Astrocyte of the cerebellum (primary cell): Measurements from ENCODE around the gene ITM2B.

Experiments
- DNase-seq: peaks from one replicate; pipeline ENCODE4 v3.0.0-alpha.2; 2011; ENCODE audit warnings: low read depth
- H3K4me3 ChIP-seq: 2 replicates; pipeline ENCODE4 v1.5.1; 2011; ENCODE audit warnings: mild to moderate bottlenecking, low read depth, low read length, moderate library complexity
- CTCF ChIP-seq: IDR thresholded peaks from 2 replicates; pipeline ENCODE4 v1.5.1; 2012; ENCODE audit warnings: low read length, low read depth, moderate library complexity, mild to moderate bottlenecking; ENCODE audit errors: missing control alignments
- in situ Hi-C: cut with HindIII; loops from 2 replicates; pipeline ENCODE4 v1.10.0; 2017; ENCODE audit warnings: low sequenced_read_pairs

ITM2B gene

GRCh38 chr13:48265217-48265815, 32.3 kb downstream of the ITM2B start:
- in situ Hi-C loops = no loop called here
- no peak for DNase-seq
- H3K4me3 ChIP-seq = no peak overlapping the region
- no peak for TF ChIP-seq CTCF

GRCh38 chr13:48266150-48266549, 33.1 kb downstream of the ITM2B start:
- no peak for TF ChIP-seq CTCF
- DNase-seq = no peak
- H3K4me3 ChIP-seq = no peak overlapping the region
- in situ Hi-C loops = no loop called here

GRCh38 chr13:48266701-48267639, 34.0 kb downstream of the ITM2B start:
- H3K4me3 ChIP-seq = no peak overlapping the region
- no peak for DNase-seq
- in situ Hi-C loops = no loop called here
- no peak for TF ChIP-seq CTCF

GRCh38 chr13:48268019-48268418, 35.0 kb downstream of the ITM2B start:
- DNase-seq = no peak
- H3K4me3 ChIP-seq = no peak overlapping the region
- TF ChIP-seq CTCF = no peak
- in situ Hi-C loops = no loop called here

- no peak overlapping the region for H3K4me3 ChIP-seq
- in situ Hi-C loops = no loop called here
- DNase-seq = no peak
- no peak for TF ChIP-seq CTCF
Measured at GRCh38 chr13:48273346-48273745, 40.3 kb downstream of the ITM2B start.

GRCh38 chr13:48275507-48275906, 42.5 kb downstream of the ITM2B start:
- in situ Hi-C loops = no loop called here
- DNase-seq = no peak
- no peak for TF ChIP-seq CTCF
- H3K4me3 ChIP-seq = no peak overlapping the region
